Right lobe of liver (tissue), 4 donors: ENCODE measurements around the gene ZNF582.

ENCODE experiments used
- CTCF ChIP-seq, 4 donors: fragments of 200-600 bp in 3 of 4; fragments of 450-650 bp in 1 of 4; IDR thresholded peaks; one replicate each; pipeline versions ENCODE4 v1.5.1 to v1.8.0; 2016 to 2022; ENCODE audit warnings: antibody characterized with exemption in 4 of 4, mild to moderate bottlenecking in 2 of 4
- POLR2A ChIP-seq: fragments of 450-650 bp; IDR thresholded peaks from one replicate; pipeline ENCODE4 v1.6.1; 2017; ENCODE audit warnings: antibody characterized with exemption, mild to moderate bottlenecking
- donor health status: DM: no; HTN: no; CAD: no.
- donor health status: DM: no; HTN: no; CAD: no.
- donor health status: DM: no; HTN: yes; CAD: no.

DNA sequence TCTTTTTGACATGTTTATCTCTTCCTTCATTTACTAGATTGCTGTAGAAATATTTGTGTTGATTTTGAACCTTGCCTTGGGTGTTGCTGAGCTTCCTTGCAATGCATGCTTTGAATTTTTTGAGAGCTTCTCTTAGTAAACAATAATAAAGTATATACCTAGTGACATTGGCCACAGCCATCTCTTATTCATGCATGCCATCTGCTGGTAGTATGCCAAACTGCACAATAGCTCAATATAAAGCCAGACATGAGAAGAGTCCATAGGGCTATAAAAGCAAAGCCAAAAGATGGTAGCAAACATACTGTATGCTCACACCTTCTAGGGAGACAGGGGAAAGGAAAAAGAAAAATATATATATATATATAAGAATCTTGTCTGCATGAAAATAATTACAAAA, 59.8 kb downstream of the ZNF582 start:
- TF ChIP-seq CTCF (IDR thresholded peaks at IDR 0.05) (peak; percentile 64 to 83 (median 75)), POLR2A (no peak)
